GM12875 (cell line): ENCODE results near the gene HTR1B.

Source experiments
- H3K4me3 ChIP-seq: one replicate; pipeline ENCODE4 v1.5.1; 2011; ENCODE audit warnings: low read depth, low read length, control low read depth
- CTCF ChIP-seq: IDR thresholded peaks from 2 replicates; pipeline ENCODE4 v1.5.1; 2011; ENCODE audit warnings: low read depth, mild to moderate bottlenecking, control low read depth, inconsistent platforms, low read length, moderate library complexity, borderline replicate concordance; ENCODE audit not compliant: insufficient read depth

HTR1B gene

GRCh38 chr6:77482981-77483380, 19.7 kb upstream of the HTR1B start:
- no peak overlapping the region for H3K4me3 ChIP-seq
- TF ChIP-seq CTCF, result no peak

GRCh38 chr6:77474973-77475372, 11.7 kb upstream of the HTR1B start:
- no peak for TF ChIP-seq CTCF
- H3K4me3 ChIP-seq, result no peak overlapping the region

- no peak for TF ChIP-seq CTCF
- H3K4me3 ChIP-seq, result no peak overlapping the region
Observed at GRCh38 chr6:77474286-77474956, 11.1 kb upstream of the HTR1B start.

GRCh38 chr6:77470983-77471382, 7.7 kb upstream of the HTR1B start:
- TF ChIP-seq CTCF, result no peak
- no peak overlapping the region for H3K4me3 ChIP-seq

- H3K4me3 ChIP-seq, result no peak overlapping the region
- TF ChIP-seq CTCF, result no peak
Observed at GRCh38 chr6:77468939-77469338, 5.6 kb upstream of the HTR1B start.

- peak overlapping the region; percentile 40 for H3K4me3 ChIP-seq
- TF ChIP-seq CTCF, result no peak
Observed at GRCh38 chr6:77466451-77467437, 3.5 kb upstream of the HTR1B start.
